HG03457 (cell line): Measurements from ENCODE around the gene DUSP16.
"Not testable (repeated sequence)": the region's sequence is repeated elsewhere in the genome, so short reads cannot be mapped to it uniquely, and the experiment has no call there.

Source experiments
- ATAC-seq: cut with Tn5 transposase; IDR thresholded peaks from one replicate; pipeline ENCODE4 v1.9.1; 2021; ENCODE audit warnings: moderate number of reproducible peaks; ENCODE audit not compliant: unreplicated experiment

DUSP16 gene

DNA sequence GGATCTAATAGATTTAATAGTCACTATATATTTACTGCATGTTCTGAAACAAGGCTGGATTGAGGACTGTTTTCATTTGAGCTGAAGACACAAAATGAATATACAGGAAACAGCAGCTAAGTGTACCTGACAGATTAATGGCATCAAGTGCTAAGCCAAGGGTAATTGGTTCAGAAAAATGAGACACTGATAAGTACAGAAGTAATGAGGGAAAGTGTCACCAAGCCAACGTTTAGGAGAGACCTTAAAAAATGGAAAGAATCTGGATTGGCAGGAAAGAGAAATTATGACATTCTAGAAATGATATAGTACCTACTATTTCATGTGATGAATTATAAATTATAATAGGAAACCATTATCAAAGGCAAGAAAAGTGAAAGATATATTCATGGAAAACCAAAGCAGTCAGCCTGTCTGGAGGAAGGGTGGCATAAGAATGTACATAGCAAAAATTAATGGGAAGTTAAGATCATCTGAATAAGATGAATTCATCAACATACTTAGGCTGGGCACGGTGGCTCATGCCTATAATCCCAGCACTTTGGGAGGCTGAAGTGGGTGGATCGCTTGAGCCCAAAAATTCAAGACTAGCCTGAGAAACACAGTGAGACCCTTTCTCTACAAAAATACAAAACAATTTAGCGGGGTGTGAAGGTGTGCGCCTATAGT, 21.0 kb upstream of the DUSP16 start:
- ATAC-seq = no peak

DNA sequence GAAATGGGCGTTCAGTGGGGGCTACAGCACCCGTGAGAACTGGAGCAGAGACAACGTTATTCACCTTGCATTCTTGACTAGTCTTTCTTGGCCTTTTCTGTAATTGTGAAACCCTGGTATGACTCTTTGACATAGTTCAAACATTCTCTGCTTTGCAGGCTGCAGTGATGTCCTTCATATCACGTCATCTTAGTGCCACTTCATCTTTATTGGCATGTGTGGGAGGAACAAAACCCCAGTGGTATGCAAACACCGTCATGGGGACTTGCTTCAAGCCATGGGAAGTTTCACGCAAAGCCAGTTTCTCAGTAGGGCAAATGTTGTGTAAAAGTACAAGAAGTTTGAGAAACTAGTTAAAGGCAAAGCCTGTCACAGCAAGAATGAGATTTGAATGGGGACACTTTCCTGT, 20.2 kb upstream of the DUSP16 start:
- ATAC-seq = peak; percentile 90

DNA sequence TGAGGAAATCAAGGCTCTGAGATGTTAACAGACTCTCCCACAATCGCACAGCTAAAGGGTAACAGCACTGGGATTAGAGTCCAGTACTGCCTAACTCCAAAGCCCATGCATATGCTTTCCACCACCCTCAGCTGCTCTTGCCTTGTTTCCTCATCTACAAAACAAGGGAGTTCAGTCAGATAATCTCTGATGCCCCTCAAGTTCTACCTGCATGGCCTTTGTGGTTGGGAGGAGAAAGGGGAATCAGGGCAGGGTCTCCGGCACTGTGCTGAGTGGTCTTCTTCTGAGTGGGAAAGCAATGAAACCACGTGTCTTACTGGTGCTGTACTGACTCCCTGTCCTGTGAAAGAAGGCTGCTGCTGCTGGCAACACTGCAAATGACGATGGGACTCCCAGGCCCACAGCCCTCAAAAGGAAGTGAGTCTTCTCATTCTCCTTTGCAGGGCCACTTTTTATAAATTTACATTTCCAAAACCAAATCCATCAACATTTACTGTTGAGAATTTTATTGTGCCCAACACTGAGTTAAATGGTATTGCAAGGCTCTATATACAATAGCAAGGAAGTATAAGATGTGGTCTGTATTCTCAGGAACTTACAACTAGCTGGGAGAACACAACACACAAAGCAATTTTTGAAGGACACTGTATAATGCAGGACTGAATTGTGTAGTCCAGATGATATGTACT, 19.7 kb upstream of the DUSP16 start:
- peak; percentile 22 for ATAC-seq

DNA sequence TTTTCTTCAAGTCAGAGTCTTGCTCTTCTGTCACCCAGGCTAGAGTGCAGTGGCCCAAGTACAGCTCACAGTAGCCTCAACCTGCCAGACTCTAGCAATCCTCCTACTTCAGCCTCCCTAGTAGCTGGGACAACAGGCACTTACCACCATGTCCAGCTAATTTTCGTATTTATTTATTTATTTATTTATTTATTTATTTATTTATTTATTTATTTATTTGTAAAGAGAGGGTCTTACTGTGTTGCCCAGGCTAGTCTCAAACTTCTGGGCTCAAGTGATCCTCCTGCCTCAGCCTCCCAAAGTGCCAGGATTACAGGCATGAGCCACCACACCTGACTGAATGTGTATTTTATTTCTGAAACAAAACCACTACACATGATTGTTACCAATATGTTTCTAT, 18.1 kb upstream of the DUSP16 start:
- ATAC-seq = not testable (repeated sequence)

DNA sequence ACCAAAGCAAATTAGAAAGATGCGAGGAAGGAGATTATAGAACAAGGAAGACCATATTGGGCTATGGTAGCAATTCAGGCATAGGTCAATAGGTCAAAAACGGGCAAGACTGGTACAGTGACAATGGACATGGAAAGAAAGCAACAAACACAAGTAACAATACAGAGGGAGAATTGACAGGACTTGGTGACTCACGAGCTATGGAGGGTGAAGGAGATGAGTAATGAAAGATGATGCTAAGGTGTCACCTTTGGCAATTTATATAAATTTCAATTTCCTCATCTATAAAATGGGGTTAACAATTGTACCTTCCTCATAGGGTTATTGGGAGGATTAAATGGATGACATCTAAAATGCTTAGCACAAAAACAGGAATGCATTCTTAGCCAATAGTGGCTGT, 15.1 kb upstream of the DUSP16 start:
- ATAC-seq = no peak

DNA sequence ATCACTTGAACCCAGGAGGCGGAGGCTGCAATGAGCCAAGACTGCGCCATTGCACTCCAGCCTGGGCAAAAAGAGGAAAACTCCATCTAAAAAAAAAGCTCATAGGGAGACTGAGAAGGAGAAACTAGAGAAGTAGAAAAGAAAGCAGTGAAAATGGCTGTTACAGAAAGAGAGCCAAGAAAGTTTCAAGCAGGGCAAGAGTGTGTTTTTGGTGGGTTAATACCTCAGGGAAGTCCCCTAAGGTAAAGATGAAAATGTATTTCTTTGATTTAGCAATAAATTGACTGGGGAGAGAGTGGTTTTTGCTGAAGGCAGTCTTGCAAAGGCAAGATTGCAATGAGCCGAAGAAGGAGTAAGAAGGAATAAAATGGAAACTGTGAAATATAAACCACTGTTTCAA, 10.0 kb upstream of the DUSP16 start:
- ATAC-seq = no peak

DNA sequence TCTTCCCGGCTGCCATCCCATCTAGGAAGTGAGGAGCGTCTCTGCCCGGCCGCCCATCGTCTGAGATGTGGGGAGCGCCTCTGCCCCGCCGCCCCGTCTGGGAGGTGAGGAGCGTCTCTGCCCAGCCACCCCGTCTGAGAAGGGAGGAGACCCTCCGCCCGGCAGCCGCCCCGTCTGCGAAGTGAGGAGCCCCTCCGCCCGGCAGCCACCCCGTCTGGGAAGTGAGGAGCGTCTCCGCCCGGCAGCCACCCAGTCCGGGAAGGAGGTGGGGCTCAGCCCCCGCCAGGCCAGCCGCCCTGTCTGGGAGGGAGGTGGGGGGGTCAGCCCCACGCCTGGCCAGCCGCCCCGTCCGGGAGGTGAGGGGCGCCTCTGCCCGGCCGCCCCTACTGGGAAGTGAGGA, 3.3 kb upstream of the DUSP16 start:
- ATAC-seq = not testable (repeated sequence)

DNA sequence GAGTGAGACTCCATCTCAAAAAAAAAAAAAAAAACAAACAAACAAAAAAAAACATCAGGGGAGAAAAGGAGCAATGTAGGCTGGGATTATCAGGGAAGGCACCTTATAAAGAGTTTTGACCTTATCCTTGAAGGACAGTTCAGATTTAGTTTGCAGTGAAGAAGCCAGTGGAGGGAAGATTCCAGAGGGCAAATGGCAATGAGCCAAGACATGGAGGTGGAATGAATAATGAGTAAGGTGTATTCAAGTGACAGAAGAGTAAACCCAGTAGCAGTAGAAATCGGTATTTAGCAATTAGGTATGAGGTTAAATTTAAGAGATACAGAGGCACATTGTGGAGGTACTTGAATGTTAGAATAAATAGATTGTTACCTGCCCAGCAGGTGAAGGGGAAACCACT, 2.2 kb upstream of the DUSP16 start:
- no peak for ATAC-seq

DNA sequence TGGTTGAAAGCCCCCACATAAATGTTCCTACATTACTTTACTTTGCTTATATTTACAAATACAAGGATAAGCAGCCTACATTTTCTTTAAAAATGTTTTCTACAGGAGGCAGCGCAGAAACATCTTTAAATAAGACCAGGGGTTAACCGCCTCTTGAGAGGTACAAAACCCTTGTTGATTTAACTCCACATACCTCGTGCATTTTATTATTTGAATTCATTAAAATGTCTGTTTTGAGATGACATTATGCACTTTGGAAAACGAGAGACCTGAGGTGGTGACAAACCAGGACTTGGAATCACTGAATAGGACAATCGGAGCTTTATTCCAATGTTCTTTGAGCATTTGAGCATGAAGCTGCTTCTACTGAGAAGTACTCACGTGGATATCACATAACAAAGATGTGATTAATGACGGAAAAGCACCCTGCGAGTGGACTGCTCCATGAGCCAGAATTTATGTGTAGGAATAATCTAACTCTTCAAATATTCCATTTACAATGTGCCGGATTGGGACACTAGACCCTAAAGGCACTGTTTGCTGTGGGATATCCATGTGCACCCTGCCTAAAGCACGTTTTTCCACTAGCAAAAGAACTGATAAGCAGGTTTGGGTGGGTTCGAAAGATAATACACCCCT, 746 bp upstream of the DUSP16 start:
- no peak for ATAC-seq

DNA sequence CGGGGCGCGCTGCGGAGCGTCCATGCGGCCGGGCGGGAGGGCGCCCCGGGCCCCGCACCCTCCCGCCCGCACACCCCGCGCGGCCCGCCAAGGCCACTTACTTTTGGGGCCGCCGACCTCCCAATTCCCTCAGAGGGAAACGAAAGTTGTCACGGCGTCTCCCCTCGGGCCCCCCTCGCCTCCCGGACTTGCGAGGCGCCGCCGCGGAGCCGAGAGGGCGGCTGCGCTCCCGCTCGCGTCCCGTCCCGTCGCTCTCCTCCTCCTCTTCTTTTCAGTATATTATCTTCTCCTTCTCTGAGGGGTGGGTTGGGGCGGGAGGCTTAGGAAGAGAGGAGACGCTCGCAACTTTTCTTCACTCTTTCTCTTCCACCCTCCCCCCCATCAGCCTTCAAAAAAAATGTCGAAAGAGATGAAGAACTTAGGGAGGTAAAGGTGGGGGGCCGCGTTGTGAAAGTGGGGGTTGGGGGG, 613 bp downstream of the DUSP16 start:
- ATAC-seq = no peak

DNA sequence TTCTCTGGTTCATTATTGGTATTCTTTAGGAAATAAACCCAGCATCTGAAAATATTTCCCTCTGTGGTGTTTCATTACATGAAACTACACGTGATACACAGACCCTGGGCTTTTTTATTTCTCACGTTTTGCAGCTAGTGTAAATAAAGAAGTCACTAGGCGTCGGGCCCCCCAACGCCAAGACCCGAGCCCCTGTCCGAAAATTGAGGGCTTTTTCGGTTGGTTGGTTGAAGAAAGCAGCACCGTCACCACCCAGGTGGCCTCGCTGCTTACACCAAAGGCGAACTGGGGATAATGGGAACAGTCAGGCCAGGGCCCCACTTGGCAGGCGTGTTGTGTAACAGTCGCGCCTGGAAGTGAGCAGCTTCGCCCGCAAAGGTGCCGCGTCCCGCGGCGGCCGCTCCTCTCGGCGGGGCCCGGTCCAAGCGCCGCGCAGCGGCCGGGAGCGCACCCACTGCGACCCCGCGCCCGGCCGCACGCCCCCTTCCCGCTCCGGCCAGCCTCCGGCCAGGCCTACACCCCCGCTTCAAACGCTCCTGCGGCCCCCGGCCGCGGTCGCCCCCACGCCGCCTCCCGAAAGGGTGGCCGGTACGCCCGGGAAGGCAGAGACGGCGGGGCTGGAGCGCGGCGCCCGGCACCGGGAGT, 1.2 kb downstream of the DUSP16 start:
- no peak for ATAC-seq

DNA sequence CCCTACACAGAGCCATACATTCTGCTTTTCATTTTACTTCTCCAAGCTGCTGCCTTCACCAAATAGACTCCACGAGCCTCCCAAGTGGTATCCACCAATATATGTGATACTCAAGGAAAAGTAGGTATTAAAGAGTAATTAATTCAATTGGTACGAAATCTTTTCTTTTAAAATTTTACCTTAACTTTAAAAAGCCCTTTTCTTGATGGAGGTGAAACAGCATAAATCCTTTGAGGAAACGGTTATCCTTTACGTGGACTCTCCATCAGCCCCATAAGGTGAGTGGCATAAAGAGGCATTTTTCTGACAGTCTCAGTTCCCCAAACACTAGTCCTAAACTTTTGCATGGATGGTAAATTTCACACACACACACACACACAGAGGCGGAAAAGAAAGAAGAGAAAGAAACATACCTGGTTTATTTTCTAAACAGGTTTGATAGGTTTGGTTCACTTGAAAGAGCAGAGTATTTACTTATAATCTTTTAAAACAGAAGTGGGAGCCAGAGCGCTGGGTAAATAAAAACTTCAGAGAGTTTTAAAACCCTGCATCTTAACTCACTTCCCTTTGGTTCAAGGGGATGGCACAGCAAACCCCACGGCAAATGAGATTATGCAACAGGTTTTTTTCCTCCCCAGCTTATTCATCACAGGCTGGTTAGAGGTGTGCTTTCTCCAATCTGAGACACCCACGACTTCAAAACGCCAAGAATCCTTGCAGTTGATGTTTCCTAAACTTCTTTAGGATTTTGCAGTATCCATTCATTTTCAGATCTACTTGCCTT, 1.9 kb downstream of the DUSP16 start:
- no peak for ATAC-seq

DNA sequence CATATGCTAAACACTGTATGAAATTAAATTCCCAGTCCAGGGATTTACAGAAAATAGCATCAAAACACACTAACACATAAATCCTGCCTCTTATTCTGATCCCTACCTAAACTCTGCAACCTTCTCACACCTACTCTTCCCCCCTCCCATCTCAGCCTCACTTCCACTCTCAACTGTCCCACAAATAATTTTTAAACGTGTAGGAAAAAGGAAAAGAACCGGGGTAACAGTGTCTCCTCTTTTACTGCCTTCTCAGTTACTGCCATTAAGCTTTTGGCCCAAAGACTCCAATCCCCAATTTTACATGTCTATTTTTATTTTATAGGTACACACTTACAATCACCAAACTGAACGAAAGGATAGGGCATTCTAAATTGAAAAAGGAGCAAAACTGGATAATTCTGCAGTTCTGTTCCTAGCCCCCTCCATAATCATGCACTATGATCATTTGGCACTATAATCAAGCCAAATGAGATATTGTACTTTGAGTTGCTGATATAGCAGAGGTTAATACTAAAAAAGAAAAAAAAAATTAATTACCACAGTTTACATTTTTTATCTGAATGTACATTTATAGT, 2.9 kb downstream of the DUSP16 start:
- no peak for ATAC-seq

DNA sequence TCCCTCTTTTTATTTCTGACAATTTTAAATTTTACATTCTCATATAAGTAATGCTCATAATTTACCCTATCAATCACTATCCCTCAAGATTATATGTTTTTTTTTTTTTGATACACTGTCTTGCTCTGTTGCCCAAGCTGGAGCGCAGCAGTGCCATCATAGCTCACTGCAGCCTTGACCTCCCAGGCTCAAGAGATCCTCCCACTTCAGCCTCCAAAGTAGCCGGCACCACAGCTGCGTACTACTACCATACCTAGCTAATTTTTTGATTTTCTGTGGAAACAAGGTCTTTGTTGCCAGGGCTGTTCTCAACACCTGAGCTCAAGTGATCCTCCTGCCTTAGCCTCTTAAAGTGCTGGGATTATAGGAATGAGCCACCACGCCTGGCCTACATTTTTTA, 4.4 kb downstream of the DUSP16 start:
- ATAC-seq = no peak

DNA sequence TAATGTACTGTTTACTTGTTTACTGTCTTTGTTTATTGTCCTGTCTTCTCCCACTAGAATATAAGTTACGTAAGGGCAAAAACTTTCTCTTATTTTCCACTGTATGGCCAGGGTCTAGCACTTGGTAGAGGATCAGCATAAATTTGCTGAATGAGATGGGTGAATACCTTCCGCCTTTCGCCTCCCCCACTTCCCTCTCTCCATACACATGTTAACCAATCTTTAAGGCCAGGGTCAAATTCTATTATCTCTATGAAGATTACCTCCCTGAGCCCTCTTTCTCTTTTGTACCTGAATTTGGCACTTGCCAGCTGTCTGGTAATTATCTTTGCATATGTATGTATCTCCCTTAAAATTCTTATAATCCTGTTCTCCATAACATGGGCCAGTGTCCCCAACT, 4.9 kb downstream of the DUSP16 start:
- no peak for ATAC-seq

DNA sequence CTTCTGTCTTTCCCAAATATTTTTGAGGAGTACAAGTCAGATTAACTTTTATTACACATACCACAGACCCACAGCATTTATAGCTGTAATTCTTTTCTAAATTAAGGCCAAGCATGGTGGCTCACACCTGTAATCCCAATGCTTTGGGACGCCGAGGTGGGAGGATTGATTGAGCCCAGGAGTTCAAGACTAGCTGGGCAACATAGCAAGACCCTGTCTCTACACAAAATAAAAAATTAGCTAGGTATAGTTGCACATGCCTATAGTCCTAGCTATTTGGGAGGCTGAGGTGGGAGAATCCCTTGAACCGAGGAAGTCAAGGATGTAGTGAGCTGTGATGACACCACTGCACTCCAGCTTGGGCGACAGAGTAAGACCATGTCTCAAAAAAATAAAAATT, 7.0 kb downstream of the DUSP16 start:
- no peak for ATAC-seq

DNA sequence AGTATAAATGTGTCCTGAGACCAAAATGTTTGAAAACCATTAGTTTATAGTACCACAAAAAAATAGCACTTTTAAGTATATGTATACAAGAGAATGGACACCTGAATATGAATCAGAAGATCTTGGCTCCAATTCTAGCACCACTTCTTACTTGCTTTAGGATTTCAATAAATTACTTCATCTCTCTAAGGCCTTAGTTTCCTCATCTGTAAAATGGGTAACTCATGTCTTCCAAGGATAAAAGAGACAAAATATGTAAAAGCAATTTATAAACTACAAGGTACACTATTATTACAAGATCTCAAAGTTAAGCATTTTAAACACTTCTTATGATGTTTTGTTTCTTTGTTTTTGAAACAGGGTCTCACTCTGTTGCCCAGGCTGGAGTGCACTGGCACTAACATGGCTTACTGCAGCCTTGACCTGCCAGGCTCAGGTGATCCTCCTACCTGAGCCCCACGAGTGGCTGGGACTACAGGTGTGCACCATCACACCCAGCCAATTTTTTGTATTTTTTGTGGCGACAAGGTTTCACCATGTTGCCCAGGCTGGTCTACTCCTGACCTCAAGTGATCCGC, 9.4 kb downstream of the DUSP16 start:
- no peak for ATAC-seq

DNA sequence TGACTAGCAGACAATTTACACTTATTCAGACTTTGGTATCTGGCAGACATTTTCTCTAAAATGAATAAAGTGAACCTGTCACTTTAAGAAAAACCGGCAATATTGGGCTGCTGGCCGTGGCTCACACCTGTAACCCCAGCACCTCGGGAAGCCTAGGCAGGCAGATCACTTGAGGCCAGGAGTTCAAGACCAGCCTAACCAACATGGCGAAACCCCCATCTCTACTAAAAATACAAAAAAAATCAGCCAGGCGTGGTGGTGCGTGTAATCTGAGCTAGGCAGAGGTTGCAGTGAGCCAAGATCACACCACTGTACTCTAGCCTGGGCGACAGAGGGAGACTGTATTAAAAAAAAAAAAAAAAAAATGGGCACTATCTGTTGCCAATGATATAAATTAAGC, 11.5 kb downstream of the DUSP16 start:
- no peak for ATAC-seq

DNA sequence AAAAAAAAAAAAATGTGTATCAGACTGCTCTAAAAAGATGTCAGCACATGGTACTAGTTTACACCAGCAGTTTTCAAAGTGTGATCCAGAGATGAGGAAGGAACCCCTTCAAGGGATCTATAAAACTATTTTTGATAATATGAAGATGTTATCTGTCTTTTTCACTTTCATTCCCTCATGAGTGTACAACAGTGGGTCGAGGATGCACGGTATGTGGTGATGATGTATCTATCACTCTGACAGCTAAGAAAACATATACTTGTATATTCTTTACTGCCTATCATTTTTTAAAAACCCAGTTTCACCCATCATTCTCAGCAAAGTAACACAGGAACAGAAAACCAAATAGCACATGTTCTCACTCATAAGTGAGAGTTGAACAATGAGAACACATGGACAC, 12.4 kb downstream of the DUSP16 start:
- ATAC-seq = no peak

DNA sequence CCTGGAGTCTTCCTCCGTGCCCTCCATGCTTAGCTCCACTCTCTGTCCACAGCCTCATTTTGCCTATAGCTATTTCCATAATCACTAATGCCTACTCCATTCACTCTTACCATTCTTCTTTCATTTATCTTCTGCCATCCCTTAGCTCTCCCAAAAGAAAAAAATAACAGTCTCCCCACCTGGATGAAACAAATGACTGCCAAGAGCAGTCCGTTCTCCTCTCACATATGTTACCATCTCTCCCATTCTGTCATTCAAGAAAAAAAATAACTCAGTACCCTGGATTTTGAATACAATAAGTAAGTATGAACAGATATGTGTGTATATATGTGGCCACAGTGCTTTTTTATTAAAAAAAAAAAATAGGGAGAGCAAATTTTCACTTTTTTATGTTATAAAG, 13.2 kb downstream of the DUSP16 start:
- ATAC-seq = no peak
